Fibroblast of the aortic adventitia (primary cell): ENCODE measurements around the gene SUSD4. TPM values are rescaled to one million over a fixed set of nuclear protein-coding genes. Genes with fewer than 3 reads are reported as not detected.

Source experiments
- DNase-seq: peaks from one replicate; pipeline ENCODE4 v3.0.0-alpha.2; 2010; ENCODE audit warnings: low read depth
- H3K4me3 ChIP-seq: 2 replicates; pipeline ENCODE4 v1.5.1; 2011; ENCODE audit warnings: low read depth, mild to moderate bottlenecking, control low read depth, low read length, moderate library complexity
- total RNA-seq: library from RNA; depleted of rRNA; stranded (reverse); fragments of >200 nt; gene quantifications from 2 replicates; pipeline ENCODE4 v1.2.3, GENCODE V29; 2012; ENCODE audit warnings: low replicate concordance
- TF ChIP-seq, protein P1 (sequence below): IDR thresholded peaks from 2 replicates; pipeline ENCODE4 v1.5.1; 2011; ENCODE audit warnings: mild to moderate bottlenecking, low read length, control low read depth, inconsistent platforms; ENCODE audit not compliant: insufficient read depth

Gene SUSD4
- total RNA-seq, 1 donor = 0.18 TPM

DNA sequence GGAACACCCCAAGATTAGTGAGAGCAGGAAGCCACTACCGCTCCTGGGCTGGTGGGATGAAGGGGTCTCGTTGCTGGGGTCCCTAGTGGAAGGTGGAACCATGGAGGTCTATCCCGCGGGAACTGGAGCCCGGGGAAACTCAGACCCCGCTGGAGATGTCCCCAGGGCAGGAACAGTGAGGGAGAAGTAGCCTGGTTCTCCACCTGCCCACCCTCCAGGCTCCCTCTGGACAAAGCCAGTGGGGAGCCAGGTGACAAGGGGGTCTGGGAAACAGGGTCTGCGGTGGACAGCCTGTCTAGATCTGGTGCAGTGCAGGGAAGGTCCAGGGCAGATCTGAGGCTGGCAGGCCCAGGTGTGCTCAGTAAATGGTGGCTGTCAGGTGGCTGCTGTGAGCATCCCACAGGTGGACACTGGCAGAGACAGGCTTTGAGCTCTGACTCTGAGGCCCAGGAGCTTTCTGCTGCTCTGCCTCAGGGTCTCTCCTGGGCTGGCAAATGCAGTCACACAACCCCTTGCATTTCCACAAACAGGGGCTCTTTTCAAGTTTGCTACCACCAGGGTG is 132.9 kb downstream of the SUSD4 start:
- H3K4me3 ChIP-seq = no peak overlapping the region
- TF ChIP-seq, protein P1, sequence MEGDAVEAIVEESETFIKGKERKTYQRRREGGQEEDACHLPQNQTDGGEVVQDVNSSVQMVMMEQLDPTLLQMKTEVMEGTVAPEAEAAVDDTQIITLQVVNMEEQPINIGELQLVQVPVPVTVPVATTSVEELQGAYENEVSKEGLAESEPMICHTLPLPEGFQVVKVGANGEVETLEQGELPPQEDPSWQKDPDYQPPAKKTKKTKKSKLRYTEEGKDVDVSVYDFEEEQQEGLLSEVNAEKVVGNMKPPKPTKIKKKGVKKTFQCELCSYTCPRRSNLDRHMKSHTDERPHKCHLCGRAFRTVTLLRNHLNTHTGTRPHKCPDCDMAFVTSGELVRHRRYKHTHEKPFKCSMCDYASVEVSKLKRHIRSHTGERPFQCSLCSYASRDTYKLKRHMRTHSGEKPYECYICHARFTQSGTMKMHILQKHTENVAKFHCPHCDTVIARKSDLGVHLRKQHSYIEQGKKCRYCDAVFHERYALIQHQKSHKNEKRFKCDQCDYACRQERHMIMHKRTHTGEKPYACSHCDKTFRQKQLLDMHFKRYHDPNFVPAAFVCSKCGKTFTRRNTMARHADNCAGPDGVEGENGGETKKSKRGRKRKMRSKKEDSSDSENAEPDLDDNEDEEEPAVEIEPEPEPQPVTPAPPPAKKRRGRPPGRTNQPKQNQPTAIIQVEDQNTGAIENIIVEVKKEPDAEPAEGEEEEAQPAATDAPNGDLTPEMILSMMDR = no peak
- no peak for DNase-seq

DNA sequence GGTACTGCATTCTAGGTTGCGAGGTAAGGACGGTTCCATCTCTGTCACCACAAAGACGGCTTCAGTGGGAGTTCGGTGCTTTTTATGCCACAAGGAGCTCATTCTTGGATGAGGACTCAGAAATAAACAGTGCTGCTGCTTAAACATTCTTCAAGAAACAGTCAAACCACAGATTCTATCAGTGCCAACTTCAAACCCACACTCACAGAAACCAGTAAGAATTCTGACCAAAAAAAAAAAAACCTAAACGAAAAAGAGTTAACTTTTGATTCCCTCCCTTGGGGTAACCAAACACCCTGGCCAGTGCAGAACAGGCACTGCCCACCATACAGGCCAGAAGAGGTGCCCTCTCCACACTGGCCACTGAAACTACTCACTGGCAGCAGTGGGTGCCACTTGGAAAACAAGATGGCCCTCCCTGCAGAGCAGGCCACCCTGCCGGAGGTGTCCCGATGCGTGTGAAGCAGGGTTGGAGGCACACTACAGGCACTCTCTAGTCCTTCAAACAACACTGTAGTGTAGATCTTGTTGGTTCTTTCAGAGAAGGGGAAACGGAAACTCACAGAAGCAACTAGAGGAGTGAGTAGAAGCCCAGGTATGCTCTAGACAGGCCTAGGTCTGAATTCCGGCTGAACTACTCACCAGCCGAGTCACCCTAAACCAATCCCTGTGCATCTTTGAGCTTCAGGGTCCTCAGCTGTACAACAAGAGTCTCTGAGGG is 133.7 kb downstream of the SUSD4 start:
- TF ChIP-seq, protein P1 = no peak
- peak; percentile 81 for DNase-seq
- no peak overlapping the region for H3K4me3 ChIP-seq

DNA sequence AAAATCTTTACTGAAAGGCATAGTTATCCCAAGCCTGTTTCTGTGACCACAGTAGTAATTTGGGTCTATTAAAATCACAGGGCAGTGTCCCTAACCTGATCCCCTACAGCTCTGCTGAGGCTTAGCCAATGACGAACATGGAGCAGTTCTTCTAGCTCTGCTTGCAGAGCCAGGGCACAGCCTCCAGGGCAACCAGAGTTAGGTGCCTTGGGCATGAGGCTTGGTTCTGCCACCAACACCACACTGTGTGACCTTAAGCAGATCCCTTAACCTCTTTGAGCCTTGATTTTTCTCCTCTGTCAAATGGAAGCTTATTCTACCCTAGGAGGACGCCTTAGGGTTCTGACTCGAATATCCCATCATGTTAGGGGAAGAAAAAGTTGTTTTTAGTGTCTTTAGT is 134.2 kb downstream of the SUSD4 start:
- no peak for DNase-seq
- TF ChIP-seq, protein P1 = no peak
- H3K4me3 ChIP-seq = no peak overlapping the region

DNA sequence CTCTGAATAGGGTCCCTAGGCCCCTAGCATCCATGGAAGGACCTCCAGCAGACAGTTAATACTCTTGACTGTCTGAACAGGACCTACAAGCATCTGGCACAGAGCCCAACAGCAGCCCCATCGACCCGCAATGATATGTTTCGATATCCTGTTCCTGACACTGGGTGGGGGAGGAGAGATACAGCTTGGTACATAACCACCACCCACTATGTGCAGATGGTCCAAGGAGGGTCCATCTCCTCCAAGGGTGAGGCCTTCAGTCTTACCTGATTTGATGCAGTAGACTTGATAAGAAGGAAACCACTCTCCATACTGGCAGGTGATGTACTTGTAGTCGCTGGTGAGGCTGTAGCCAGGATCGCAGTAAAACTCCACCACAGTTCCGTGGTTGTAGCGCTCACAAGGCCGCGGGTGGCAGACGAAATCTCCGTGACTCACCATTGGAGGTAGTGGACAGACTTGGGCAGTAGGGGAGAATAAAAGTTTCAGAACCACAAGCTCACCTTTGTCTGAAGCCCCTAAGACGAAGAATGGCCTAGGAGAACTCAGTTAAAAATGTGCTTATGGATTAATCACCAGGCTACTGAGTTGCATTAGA is 134.9 kb downstream of the SUSD4 start:
- DNase-seq = no peak
- TF ChIP-seq, protein P1 = no peak

DNA sequence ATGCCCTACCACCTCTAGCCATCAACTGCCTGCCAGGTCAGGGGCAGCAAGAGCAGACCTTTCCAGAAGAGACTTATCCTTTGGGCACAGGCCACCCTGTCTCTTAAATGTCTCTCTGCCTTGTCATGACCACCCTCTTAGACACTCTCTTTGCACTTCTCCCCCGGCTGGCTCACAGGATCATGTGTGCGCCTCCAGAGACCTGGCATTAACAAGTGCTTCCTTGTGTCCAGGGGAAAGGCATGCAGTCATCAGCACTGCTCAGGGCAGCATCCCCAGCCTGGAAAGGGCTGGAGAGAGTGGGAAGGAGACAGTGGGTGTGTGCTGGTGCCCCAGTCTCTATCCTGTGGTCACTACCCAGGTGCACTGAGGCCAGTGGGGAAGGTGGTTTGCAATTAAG is 135.8 kb downstream of the SUSD4 start:
- H3K4me3 ChIP-seq = no peak overlapping the region
- DNase-seq = no peak
- TF ChIP-seq, protein P1 = no peak

More for the DNA sequence above, 134.9 kb downstream of the SUSD4 start:
- no peak overlapping the region for H3K4me3 ChIP-seq

DNA sequence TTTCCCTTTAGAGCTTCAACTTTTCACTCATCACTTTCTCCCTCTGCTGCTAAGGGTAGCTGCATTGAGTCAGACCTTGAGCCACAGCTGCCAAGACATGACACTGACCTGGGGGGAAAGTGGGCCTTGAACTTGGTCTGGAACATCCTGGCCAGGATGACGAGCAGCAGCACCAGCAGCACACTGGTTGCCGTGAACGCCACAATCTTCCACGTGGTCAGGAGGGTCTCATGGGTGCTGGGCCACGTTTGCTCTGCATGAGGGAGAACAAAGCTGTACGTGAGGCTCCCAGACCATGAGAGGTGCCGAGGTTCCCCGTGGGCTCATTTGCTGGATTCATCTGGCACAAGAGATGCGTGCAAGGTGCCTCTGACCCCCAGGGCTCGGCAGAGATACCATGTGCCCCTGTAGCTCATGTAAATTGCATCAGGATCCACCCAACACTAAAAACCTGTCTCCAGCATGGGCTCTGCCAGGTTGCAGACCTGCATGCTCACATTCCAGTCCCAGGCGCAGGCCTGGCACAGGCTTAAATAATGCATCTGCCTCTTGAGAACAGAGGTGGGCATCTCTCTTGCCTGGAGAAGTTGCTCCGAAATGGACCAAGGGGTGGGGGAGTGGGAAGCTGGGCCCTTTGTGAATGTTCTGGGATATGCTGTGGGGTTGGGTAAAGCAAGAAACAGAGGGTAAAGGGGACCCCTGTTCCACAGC is 136.3 kb downstream of the SUSD4 start:
- DNase-seq = no peak
- no peak overlapping the region for H3K4me3 ChIP-seq
- TF ChIP-seq, protein P1 = no peak
